HG02759 (cell line): Measurements from ENCODE around the gene MED19.
"Not testable (repeated sequence)": the region's sequence is repeated elsewhere in the genome, so short reads cannot be mapped to it uniquely, and the experiment has no call there.

Experiments
- ATAC-seq: cut with Tn5 transposase; IDR thresholded peaks from one replicate; pipeline ENCODE4 v1.9.1; 2021; ENCODE audit warnings: mild to moderate bottlenecking, moderate library complexity; ENCODE audit not compliant: unreplicated experiment

The MED19 gene, protein sequence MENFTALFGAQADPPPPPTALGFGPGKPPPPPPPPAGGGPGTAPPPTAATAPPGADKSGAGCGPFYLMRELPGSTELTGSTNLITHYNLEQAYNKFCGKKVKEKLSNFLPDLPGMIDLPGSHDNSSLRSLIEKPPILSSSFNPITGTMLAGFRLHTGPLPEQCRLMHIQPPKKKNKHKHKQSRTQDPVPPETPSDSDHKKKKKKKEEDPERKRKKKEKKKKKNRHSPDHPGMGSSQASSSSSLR

GRCh38 chr11:57711414-57712255, at the start of gene MED19:
Gene MED19, minus strand, starts transcription at chr11:57712215. Its CDS starts 36 bp downstream, at chr11:57712179.
- peak; percentile 47 for ATAC-seq

DNA sequence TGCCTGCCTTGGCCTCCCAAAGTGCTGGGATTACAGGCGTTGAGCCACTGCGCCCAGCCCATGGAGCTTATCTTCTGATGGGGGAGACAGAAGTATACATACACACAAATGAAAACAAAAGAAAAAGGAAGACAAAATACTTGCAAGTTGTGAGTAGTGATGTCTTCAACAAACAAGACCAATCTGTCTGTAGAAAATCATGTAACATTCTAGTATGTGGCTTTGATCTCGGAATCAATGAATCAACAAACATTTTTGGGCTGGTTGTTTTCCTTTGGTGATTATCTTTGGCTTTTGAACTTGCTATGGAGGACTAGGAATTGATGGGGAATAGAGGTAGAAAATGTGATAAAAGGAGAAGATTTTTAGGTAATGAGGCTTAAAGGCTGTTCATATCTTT, 46.2 kb upstream of the MED19 start:
- no peak for ATAC-seq

DNA sequence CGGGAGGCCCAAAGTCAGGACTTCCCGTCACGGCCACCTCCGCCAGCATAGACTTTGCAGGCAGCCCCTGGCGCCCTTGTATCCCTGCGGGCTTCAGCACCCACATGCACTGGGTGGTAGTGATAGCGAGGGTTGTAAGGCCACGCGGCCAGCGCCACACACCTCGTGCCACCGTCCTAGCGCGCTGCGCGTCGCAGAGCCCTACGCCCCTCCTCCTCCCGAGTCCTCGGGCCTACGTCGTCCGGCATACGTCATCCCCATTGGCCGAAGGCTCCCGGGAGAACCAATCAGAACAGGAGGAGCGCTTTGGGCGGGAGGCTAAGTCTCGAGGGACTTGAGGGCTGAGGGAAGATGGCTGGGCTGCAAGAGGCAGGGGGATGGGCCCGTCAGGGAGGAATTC, 40.9 kb upstream of the MED19 start:
- no peak for ATAC-seq

DNA sequence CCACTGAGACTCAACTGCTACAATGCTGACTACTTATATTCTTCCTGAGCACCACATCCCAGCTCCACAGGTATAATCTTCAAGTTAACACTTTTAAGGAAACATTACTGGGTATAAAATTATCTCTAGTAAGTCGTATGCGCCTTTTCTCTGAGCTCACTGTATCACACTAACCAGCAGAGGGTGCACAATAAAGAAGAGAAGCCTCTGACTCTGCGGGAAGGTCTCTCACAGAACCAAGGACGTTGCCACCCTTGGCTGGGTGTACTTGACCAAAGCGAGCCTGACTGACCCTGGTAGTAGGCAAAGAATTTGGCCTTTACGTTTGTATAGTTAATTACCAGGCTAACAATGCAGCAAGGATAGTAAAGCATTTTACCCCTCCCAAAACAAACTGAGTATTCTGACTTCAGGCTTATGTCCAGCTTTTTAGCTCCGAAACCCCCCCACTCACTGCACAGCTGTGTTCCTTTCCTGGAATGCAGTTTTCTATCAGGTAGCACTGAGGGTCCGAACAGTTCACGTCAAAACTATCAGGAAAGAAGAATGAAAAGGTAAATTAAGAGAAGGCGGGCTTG, 39.8 kb upstream of the MED19 start, which contains the start of gene BTBD18:
Gene BTBD18 (minus strand): TSS at position 144 of the 578 bp plus-strand sequence. CDS start 631 bp downstream, outside the sequence.
- no peak for ATAC-seq

DNA sequence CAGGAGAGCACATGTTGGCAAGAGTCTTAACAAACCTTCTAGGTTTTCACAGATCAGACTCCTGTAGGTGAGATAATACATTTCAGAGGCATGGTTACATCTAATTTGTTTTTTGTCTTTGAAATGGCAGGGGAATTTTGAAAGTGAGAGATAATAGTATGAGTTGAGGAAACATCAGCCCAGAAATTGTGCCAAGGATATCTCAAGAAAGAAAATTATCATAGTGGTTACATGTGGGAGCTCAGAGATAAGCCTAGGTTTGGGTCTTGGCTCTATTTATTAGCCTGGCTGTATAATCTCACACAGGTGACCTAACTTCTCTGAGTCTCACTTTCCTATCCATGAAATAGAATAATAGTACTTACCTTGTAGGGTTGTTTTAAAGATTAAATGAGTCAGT, 39.2 kb upstream of the MED19 start:
- no peak for ATAC-seq

DNA sequence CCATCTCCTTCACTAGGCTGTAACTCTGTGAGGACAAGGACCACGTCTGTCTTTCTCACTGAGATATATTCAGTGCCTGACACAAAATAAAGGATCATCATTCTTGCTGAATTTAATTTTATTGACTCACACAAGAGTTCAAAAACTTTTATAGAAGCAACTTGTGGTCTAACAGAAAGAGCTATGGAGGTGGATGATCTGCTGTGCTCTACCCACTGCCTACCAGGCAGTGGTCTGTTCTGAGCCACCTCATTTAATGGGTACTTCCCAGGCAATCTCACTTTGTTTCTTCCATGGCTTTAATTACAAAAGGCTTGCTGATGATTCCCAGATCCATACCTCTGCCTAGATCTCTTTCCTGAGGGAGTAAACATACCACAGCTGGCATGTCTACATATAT, 34.9 kb upstream of the MED19 start:
- no peak for ATAC-seq

DNA sequence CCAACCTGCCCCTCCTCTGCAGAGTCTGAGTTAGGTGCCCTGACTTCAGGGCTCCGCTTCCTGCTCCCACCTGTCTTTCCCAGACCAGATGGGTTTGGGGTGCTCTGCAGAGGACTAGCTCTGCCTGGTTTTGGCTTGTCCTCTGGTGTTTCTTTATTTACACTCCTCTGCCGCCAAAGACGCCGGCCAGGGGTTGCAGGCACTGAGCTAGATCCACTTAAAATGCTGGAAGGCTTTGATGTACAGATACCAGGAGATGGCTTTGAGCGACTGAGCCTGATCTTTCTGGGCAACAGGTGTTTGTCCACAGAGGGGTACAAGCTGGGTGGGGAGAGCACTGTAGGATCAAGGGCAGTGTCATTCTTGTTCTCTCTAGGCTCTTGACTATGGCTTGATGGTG, 33.2 kb upstream of the MED19 start:
- no peak for ATAC-seq

GRCh38 chr11:57744357-57744756, 32.3 kb upstream of the MED19 start:
- ATAC-seq: no peak

GRCh38 chr11:57742087-57742452, 30.1 kb upstream of the MED19 start:
- ATAC-seq: no peak

DNA sequence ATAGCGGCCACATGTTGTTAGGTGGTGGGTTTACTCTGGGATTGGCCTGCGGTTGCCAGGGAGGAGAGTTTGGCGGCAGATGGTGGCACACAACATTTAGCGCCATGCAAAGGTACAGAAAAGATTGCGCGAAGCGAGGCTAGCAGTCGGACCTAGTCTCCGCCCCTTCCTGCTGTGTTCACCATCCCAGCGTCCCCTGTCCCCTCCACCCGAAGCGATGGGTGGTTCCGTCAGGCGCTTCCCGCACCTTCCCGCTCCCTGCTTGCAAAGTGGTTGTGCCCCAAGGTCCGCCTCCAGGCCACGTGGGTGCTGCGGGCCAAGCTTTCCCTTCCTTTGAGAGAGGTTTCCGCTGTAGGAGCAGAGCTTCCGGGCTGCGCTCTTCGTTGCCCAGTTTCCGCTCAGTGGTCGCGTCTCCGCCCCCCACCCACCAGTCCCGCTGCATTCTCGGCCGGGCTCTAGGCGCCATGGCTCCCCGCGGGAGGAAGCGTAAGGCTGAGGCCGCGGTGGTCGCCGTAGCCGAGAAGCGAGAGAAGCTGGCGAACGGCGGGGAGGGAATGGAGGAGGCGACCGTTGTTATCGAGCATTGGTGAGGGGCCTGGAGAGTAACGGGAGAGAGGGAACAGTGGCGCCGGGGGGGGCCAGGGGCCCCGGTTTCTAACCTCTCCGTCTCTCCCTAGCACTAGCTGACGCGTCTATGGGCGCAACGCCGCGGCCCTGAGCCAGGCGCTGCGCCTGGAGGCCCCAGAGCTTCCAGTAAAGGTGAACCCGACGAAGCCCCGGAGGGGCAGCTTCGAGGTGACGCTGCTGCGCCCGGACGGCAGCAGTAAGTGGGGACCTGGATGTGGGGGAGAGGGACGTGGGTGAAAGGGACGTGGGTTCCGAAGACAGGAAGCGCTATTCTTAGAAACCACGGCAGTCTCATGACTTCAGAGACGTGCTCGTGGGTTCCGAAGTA, 29.4 kb upstream of the MED19 start, which contains the start of gene SELENOH:
Gene SELENOH (plus strand): TSS at position 360 of the 955 bp plus-strand sequence. CDS start 105 bp downstream, at position 465.
- peak; percentile 90 for ATAC-seq

- ATAC-seq: no peak
These were observed 23.7 kb upstream of the MED19 start for GRCh38 chr11:57735619-57736298.

GRCh38 chr11:57732661-57733060, 20.6 kb upstream of the MED19 start:
- ATAC-seq: no peak

DNA sequence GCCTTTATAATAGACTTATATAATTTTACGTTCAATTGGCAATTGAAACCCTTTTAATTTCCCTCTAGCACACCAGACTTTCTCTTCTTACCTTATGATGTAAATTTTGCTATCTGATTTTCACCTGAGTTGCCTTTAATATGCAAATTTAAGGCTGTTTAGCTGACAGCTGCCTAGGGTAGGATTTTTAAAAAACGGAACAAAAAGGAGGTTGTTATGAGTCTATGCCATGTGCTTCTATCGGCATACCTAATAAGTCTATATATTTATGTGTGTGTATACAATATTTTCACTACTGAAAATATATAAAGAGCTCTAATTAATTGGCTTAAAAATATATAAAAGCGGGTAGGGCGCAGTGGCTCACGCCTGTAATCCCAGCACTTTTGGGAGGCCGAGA, 17.5 kb upstream of the MED19 start:
- no peak for ATAC-seq

DNA sequence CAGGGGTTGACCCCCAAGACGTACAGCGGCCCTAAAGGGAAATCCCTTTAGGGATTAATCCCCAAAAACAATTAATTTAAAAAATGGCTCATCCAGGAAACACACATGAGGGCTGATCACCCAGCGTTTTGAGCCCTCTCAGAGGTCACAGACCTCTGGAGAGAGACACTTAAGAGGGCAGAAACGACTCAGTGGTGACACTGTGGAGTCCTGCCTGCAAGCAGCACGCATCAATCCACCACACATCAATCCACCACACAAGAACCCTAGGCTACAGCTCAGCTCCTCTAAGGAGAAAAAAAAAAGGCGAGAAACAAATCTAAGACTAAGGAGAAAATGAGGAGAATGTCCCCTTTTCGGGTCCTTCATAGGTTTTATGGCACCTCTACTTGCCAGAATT, 16.8 kb upstream of the MED19 start:
- no peak for ATAC-seq

- ATAC-seq: no peak
These were observed 15.2 kb upstream of the MED19 start for GRCh38 chr11:57727185-57727584.

GRCh38 chr11:57716726-57717125, 4.7 kb upstream of the MED19 start:
- not testable (repeated sequence) for ATAC-seq

GRCh38 chr11:57713835-57714234, 1.8 kb upstream of the MED19 start:
- ATAC-seq: no peak

DNA sequence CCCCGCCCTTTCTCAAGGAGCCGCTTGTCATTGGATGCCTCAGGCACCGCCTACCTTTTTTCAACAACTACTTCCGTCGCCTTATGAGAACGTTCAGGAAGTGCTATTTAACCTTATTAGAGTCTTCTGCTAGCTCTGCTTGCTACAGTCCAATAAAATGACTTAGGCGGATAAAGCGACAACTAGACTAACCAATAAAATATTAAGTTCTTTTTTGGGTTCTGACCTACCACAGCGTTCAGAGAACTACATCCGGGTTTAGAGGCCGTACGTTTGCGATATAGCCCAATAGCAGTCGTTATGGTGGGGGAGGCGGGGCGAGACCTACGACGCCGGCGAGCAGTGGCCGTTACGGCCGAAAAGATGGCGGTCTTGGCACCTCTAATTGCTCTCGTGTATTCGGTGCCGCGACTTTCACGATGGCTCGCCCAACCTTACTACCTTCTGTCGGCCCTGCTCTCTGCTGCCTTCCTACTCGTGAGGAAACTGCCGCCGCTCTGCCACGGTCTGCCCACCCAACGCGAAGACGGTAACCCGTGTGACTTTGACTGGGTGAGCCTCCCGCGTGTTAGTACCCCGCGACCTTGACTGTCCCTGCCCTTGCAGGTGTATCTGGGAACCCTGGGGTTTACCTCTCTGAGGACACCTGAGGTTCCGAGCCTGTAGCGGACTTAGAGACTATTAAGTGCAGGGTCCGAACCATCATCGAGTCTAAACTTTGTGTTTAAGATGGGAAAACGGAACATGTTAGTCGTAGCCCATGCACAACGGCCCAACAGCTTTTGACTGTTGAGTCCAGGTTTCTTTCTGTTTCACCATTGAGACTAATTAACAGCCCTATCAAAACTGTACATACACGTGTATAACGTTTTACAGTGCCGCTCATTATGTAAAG, 488 bp upstream of the MED19 start, which contains the start of gene TMX2:
Gene TMX2 (plus strand): TSS at position 338 of the 895 bp plus-strand sequence. CDS start 26 bp downstream, at position 364.
- peak; percentile 88 for ATAC-seq

DNA sequence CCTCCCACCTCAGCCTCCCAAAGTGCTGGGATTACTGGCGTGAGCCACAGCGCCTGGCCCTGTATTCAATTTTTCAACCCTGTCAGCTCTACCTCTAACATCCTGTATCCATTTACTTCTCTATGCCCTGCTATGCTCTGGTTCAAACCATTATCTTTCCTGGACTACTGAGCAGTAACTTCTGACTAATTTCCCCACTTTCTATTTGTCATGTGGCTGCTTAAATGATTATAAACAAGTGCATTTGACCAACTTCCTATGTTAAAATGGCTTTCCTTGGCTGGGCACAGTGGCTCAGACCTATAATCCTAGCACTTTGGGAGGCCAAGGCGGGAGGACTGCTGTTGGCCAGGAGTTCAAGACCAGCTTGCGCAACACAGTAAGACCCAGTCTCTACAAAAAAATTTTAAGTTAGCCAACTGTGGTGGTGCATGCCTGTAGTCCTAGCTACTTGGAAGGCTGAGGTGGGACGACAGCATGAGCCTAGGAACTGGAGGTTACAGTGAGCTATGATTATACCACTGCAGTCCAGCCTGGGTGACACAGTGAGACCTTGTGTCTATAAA, 2.1 kb downstream of the MED19 start:
- no peak for ATAC-seq
